GM23248 (cell line): ENCODE measurements around the gene SYNPO. TPM values are rescaled to one million over a fixed set of nuclear protein-coding genes. Genes with fewer than 3 reads are reported as not detected.

Experiments used
- DNase-seq: peaks from one replicate; pipeline ENCODE4 v3.0.0-alpha.2; 2015
- H2AFZ ChIP-seq: fragments of 200-600 bp; sonication (generic); 2 replicates; pipeline ENCODE4 v1.6.1; 2016; ENCODE audit warnings: antibody characterized with exemption
- H3F3A ChIP-seq: fragments of 200-600 bp; sonication (generic); 2 replicates; pipeline ENCODE4 v1.6.1; 2016; ENCODE audit warnings: mild to moderate bottlenecking, antibody characterized with exemption, mixed run types; ENCODE audit not compliant: insufficient read depth
- H3K27ac ChIP-seq: fragments of 200-600 bp; sonication (generic); 2 replicates; pipeline ENCODE4 v1.5.1; 2016; ENCODE audit warnings: mild to moderate bottlenecking
- H3K27me3 ChIP-seq: fragments of 200-600 bp; sonication (generic); replicated peaks from 2 replicates; pipeline ENCODE4 v1.6.1; 2016; ENCODE audit warnings: mild to moderate bottlenecking; ENCODE audit not compliant: insufficient read depth
- H3K36me3 ChIP-seq: fragments of 200-600 bp; sonication (generic); 2 replicates; pipeline ENCODE4 v1.6.1; 2016; ENCODE audit warnings: low read depth, mild to moderate bottlenecking
- H3K4me1 ChIP-seq: fragments of 200-600 bp; sonication (generic); 2 replicates; pipeline ENCODE4 v1.6.1; 2016; ENCODE audit warnings: mild to moderate bottlenecking; ENCODE audit not compliant: insufficient read depth
- H3K4me2 ChIP-seq: fragments of 200-600 bp; sonication (generic); one replicate; pipeline ENCODE4 v1.6.1; 2016; ENCODE audit warnings: mild to moderate bottlenecking; ENCODE audit not compliant: unreplicated experiment
- H3K4me3 ChIP-seq: fragments of 200-600 bp; sonication (generic); 2 replicates; pipeline ENCODE4 v1.5.1; 2016; ENCODE audit warnings: mild to moderate bottlenecking
- H3K79me2 ChIP-seq: fragments of 200-600 bp; sonication (generic); 2 replicates; pipeline ENCODE4 v1.6.1; 2016; ENCODE audit warnings: mild to moderate bottlenecking; ENCODE audit not compliant: insufficient read depth
- H3K9ac ChIP-seq: fragments of 200-600 bp; sonication (generic); 2 replicates; pipeline ENCODE4 v1.6.1; 2016; ENCODE audit warnings: mild to moderate bottlenecking
- H3K9me2 ChIP-seq: fragments of 200-600 bp; sonication (generic); 2 replicates; pipeline ENCODE4 v1.6.1; 2016; ENCODE audit warnings: mixed run types, mild to moderate bottlenecking, moderate library complexity; ENCODE audit not compliant: insufficient read depth
- H3K9me3 ChIP-seq: fragments of 200-600 bp; sonication (generic); one replicate; pipeline ENCODE4 v1.6.1; 2017; ENCODE audit warnings: low read depth
- H4K20me1 ChIP-seq: fragments of 200-600 bp; sonication (generic); 2 replicates; pipeline ENCODE4 v1.6.0; 2016; ENCODE audit not compliant: insufficient read depth
- EZH2 ChIP-seq: fragments of 200-600 bp; sonication (generic); IDR thresholded peaks from 2 replicates; pipeline ENCODE4 v1.6.1; 2018; ENCODE audit warnings: antibody characterized with exemption, mild to moderate bottlenecking; ENCODE audit not compliant: insufficient read depth, poor library complexity, severe bottlenecking
- EZH2phosphoT487 ChIP-seq: fragments of 200-600 bp; sonication (generic); IDR thresholded peaks from 2 replicates; pipeline ENCODE4 v1.6.1; 2018; ENCODE audit warnings: antibody characterized with exemption, moderate library complexity, mild to moderate bottlenecking, low read depth; ENCODE audit not compliant: insufficient read depth
- WGBS, 2 experiments: methylation state at CpG; one replicate each; pipeline ENCODE4 v1.1.6; 2015 to 2017; ENCODE audit warnings: low lambda C conversion rate in 2 of 2, low coverage in 1 of 2; ENCODE audit errors: missing lambda C conversion rate in 2 of 2; 5-methylcytosine and 5-hydroxymethylcytosine counted together
- in situ Hi-C: fragments of 300-500 bp; cut with MboI; formaldehyde crosslinking; loops from 2 replicates; pipeline ENCODE4 v1.15.0; 2020
- polyA plus RNA-seq: library from polyadenylated mRNA; unstranded; fragments of >200 nt; fragmentation: Nextera tagmentation; extraction: Ambion mirVana; gene quantifications from 2 replicates; pipeline ENCODE4 v1.2.1, GENCODE V29; 2016
- total RNA-seq: library from RNA; depleted of rRNA; stranded (reverse); fragments of >200 nt; shearing (Covaris generic); gene quantifications from 2 replicates; pipeline ENCODE4 v1.2.3, GENCODE V29; 2014

SYNPO gene
- total and polyA plus RNA-seq, 2 experiments from 2014 or later, result 5.6 to 6.1 TPM

DNA sequence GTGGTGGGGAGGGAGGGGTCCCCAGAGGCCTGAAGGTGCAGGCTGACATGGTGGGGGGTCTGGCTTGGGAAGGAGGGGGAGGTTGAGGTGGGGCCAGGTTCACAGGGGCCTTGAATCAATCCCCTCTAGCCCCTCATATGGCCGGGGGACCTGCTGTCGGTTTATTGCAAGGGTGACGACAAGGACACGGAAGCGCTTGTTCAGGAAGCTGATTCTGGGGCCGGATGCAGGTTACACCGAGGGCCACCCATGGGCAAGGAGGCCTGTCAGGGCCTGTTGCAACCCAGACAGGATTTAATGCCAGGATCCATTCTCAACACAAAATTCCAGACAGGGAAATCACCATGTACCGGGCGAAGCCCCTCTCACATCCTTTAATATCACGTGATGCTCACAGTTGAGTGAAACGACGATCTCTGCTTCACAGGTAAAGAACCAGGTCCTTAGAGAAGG lies 41.6 kb upstream of the SYNPO start:
- Histone ChIP-seq H2AFZ (no peak overlapping the region), H3F3A (no peaks in the 10 kb centered on the region), H3K36me3 (no peaks in the 10 kb centered on the region), H3K27me3 (no peaks in the 10 kb centered on the region), H3K9me2 (no peaks in the 10 kb centered on the region), H3K4me1 (peaks cover 8% of the 10 kb centered on the region; the same call in 1 of the 2 replicates), H3K27ac (no peak overlapping the region), H3K9ac (no peak overlapping the region), H3K4me2 (no peak overlapping the region), H3K4me3 (no peak overlapping the region), H3K79me2 (no peaks in the 10 kb centered on the region), H4K20me1 (no peaks in the 10 kb centered on the region), H3K9me3 (no peaks in the 10 kb centered on the region)
- in situ Hi-C loops, result no loop called here
- DNase-seq, result no peak
- TF ChIP-seq EZH2 (no peak), EZH2phosphoT487 (no peak)
- WGBS, 2 experiments, result 91 to 93% methylated on average over 12 of the region's 12 CpGs

GRCh38 chr5:150599281-150599680 lies 41.2 kb upstream of the SYNPO start:
- Histone ChIP-seq H3K4me2 (no peak overlapping the region), H3K4me1 (peaks cover 8% of the 10 kb centered on the region; the same call in 1 of the 2 replicates), H3K9ac (no peak overlapping the region), H3K27me3 (no peaks in the 10 kb centered on the region), H3K9me3 (no peaks in the 10 kb centered on the region), H3F3A (no peaks in the 10 kb centered on the region), H3K27ac (no peak overlapping the region), H3K36me3 (no peaks in the 10 kb centered on the region), H3K9me2 (no peaks in the 10 kb centered on the region), H2AFZ (no peak overlapping the region), H4K20me1 (no peaks in the 10 kb centered on the region), H3K79me2 (no peaks in the 10 kb centered on the region), H3K4me3 (no peak overlapping the region)
- WGBS, 2 experiments, result 84 to 85% methylated on average over 5 of the region's 5 CpGs
- no peak for DNase-seq
- no peak for TF ChIP-seq EZH2phosphoT487
- in situ Hi-C loops, result no loop called here

DNA sequence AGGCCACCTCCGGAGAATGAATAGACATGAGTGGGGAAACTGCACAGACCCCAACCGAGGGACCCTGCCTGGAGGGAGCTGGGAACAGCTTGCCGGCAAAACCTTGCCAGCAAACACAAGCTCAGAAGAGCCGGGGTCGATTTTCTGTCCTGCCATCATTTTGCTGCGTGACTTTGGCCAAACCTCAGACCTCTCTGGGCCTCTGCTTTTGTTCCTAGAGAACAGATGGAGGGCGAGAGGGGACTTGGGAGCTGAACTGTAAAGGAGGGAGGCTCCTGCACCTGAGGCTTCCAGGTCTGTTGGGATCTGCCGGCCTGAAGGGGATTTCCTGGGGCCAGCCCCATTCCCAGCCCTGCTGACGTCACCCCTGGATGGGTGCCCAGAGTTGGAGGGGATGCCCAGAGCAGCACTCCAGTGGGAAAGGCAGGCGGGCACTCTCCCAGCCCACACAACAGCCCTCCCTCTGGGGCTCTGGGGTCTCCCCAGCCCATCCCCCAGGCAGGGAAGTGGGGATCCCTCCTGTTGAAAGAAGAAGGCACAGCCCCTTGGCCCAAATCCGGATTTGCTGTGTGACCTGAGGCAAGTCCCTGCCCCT lies 40.4 kb upstream of the SYNPO start:
- Histone ChIP-seq H3K27me3 (no peaks in the 10 kb centered on the region), H3K9me2 (no peaks in the 10 kb centered on the region), H3F3A (no peaks in the 10 kb centered on the region), H3K79me2 (no peaks in the 10 kb centered on the region), H3K9me3 (no peaks in the 10 kb centered on the region), H3K36me3 (no peaks in the 10 kb centered on the region), H3K4me2 (no peak overlapping the region), H3K27ac (no peak overlapping the region), H2AFZ (no peak overlapping the region), H3K9ac (no peak overlapping the region), H3K4me1 (peaks cover 8% of the 10 kb centered on the region; the same call in 1 of the 2 replicates), H3K4me3 (no peak overlapping the region), H4K20me1 (no peaks in the 10 kb centered on the region)
- 50 to 51% methylated on average over 10 to 11 of the region's 11 CpGs for WGBS, 2 experiments
- no peak for TF ChIP-seq EZH2phosphoT487
- TF ChIP-seq EZH2, result no peak
- peak; percentile 55 for DNase-seq
- in situ Hi-C loops, result no loop called here

DNA sequence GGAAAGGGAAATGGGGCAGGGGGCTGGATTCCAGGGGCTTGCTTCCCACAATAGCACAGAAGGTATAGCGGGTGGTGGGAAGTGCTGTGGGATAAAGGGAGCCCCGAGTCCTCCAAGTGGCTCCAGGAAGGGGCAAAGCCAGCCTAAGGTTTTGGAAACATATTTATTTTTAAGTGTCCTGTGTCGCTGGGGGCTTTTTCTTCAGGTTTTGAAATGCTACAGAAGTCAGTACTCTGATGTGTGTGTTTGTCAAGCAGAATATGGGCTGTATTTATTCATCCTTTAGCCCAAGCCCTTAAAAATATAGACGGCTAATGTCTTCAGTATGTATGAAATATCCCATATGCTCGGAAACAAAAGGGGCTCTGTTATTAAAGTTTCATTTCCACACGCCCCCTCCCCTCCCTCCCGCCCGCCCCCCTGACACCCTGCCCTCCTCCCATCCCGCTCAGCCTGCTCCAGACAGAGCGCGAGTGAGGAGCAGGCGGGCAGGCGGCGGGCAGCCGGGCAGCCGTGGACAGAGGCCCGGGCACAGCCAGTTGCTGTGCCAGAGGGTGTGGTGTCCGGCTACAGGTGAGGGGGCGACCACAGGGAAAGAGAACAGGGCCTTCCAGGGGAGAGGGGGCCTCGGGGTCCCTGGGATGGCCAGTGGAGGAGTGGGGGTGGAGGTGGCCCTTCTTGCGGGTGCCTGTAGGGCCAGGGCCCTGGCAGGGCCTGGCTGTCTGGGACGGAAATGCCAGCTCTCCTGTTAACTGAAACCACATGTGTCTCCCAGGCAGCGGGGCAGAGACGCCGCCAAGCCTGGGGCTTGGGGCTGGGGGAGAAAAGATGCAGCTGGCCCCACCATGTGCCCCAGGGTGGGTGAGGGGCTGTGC lies 39.6 kb upstream of the SYNPO start:
- Histone ChIP-seq H2AFZ (no peak overlapping the region), H3K27me3 (no peaks in the 10 kb centered on the region), H3K4me1 (peaks cover 8% of the 10 kb centered on the region; the same call in 1 of the 2 replicates), H3F3A (no peaks in the 10 kb centered on the region), H3K4me3 (no peak overlapping the region), H3K4me2 (no peak overlapping the region), H3K9me2 (no peaks in the 10 kb centered on the region), H3K36me3 (no peaks in the 10 kb centered on the region), H3K9ac (no peak overlapping the region), H4K20me1 (no peaks in the 10 kb centered on the region), H3K27ac (no peak overlapping the region), H3K9me3 (no peaks in the 10 kb centered on the region), H3K79me2 (no peaks in the 10 kb centered on the region)
- in situ Hi-C loops, result no loop called here
- DNase-seq, result peak; percentile 48
- no peak for TF ChIP-seq EZH2
- TF ChIP-seq EZH2phosphoT487, result no peak
- WGBS, 2 experiments, result 40% methylated on average over 24 to 25 of the region's 25 CpGs
